Measurements from ENCODE around the gene MPPED1.

DNA sequence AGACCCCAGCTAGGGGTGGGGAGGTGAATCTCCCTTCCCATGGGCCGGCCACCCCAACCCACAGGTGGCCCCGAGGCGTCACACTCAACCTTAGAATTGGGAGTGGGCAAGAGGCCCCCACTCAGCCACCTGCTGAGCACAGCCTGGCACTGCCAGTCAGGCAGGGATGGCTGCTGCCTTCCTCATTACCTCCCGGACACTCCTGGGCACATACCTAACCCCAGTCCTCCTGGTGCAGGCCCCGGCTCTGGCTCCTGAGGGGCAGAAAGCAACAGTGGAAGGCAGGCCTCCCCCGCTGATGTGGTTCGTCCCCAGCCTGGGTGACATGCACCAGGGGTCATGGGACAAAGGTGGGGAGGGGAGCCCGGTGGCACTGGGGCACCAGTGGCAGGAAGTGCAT lies 103.6 kb downstream of the MPPED1 start:
- TF ChIP-seq, protein P1, sequence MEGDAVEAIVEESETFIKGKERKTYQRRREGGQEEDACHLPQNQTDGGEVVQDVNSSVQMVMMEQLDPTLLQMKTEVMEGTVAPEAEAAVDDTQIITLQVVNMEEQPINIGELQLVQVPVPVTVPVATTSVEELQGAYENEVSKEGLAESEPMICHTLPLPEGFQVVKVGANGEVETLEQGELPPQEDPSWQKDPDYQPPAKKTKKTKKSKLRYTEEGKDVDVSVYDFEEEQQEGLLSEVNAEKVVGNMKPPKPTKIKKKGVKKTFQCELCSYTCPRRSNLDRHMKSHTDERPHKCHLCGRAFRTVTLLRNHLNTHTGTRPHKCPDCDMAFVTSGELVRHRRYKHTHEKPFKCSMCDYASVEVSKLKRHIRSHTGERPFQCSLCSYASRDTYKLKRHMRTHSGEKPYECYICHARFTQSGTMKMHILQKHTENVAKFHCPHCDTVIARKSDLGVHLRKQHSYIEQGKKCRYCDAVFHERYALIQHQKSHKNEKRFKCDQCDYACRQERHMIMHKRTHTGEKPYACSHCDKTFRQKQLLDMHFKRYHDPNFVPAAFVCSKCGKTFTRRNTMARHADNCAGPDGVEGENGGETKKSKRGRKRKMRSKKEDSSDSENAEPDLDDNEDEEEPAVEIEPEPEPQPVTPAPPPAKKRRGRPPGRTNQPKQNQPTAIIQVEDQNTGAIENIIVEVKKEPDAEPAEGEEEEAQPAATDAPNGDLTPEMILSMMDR (conservative IDR thresholded peaks at IDR 0.05; ENCODE audit: low read depth, low read length) = no peak
- TF ChIP-seq EZH2 (IDR thresholded peaks at IDR 0.05; ENCODE audit: borderline replicate concordance, low read depth, low read length, poor library complexity, severe bottlenecking) = no peak

Data from A673 (cell line).